ENCODE results near the gene GABRP.

- TF ChIP-seq, protein P1, sequence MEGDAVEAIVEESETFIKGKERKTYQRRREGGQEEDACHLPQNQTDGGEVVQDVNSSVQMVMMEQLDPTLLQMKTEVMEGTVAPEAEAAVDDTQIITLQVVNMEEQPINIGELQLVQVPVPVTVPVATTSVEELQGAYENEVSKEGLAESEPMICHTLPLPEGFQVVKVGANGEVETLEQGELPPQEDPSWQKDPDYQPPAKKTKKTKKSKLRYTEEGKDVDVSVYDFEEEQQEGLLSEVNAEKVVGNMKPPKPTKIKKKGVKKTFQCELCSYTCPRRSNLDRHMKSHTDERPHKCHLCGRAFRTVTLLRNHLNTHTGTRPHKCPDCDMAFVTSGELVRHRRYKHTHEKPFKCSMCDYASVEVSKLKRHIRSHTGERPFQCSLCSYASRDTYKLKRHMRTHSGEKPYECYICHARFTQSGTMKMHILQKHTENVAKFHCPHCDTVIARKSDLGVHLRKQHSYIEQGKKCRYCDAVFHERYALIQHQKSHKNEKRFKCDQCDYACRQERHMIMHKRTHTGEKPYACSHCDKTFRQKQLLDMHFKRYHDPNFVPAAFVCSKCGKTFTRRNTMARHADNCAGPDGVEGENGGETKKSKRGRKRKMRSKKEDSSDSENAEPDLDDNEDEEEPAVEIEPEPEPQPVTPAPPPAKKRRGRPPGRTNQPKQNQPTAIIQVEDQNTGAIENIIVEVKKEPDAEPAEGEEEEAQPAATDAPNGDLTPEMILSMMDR (IDR thresholded peaks at IDR 0.05), result no peak
- no peak for TF ChIP-seq POLR2A (IDR thresholded peaks at IDR 0.05)
These were observed 14.3 kb upstream of the GABRP start for GRCh38 chr5:170769246-170769645.

All from prostate gland (tissue), 2 donors.